PC-9 (cell line): ENCODE results near the gene PLD2. TPM values are rescaled to one million over a fixed set of nuclear protein-coding genes. Genes with fewer than 3 reads are reported as not detected.

Source experiments
- BruUV-seq: library from RNA; stranded (reverse); fragments of 400-500 nt; replicated peaks from 2 replicates; lab custom pipeline; 2021; lab: Mats Ljungman, UMichigan
- CTCF ChIA-PET: fragments of 300-600 bp; sonication (Branson Sonifier 250); formaldehyde crosslinking; loops from one replicate; lab custom pipeline; 2022; ENCODE audit warnings: antibody characterized with exemption; lab: Charles Lee
- POLR2A ChIA-PET: fragments of 300-600 bp; sonication (Branson Sonifier 250); formaldehyde crosslinking; loops from one replicate; lab custom pipeline; 2022; ENCODE audit warnings: antibody characterized with exemption; ENCODE audit not compliant: unreplicated experiment; lab: Charles Lee
- DNase-seq, 2 experiments: peaks; one replicate each; pipeline versions ENCODE4 v3.0.0 to v3.0.0-alpha.2; 2015 to 2022; ENCODE audit warnings: mixed read lengths in 1 of 2
- H2AFZ ChIP-seq: fragments of 200-600 bp; sonication (generic); 2 replicates; pipeline ENCODE4 v1.8.1; 2017; ENCODE audit warnings: antibody characterized with exemption
- H3F3A ChIP-seq: fragments of 200-600 bp; sonication (generic); 2 replicates; pipeline ENCODE4 v1.8.1; 2017; ENCODE audit warnings: antibody characterized with exemption, mild to moderate bottlenecking, low read depth; ENCODE audit not compliant: insufficient read depth
- H3K27ac ChIP-seq: fragments of 200-600 bp; sonication (generic); 2 replicates; pipeline ENCODE4 v1.6.1; 2016; ENCODE audit warnings: mixed run types
- H3K27me3 ChIP-seq: fragments of 200-600 bp; sonication (generic); 2 replicates; pipeline ENCODE4 v1.6.1; 2016; ENCODE audit warnings: low read depth, mixed run types; ENCODE audit not compliant: insufficient read depth
- H3K36me3 ChIP-seq: fragments of 200-600 bp; sonication (generic); 2 replicates; pipeline ENCODE4 v1.6.1; 2016; ENCODE audit warnings: low read depth, mixed run types
- H3K4me1 ChIP-seq: fragments of 200-600 bp; sonication (generic); replicated peaks from 2 replicates; pipeline ENCODE4 v1.6.1; 2016; ENCODE audit warnings: mixed run types; ENCODE audit not compliant: insufficient read depth
- H3K4me2 ChIP-seq: fragments of 200-600 bp; sonication (generic); 2 replicates; pipeline ENCODE4 v1.6.1; 2017; ENCODE audit warnings: mixed run types
- H3K4me3 ChIP-seq: fragments of 200-600 bp; sonication (generic); 2 replicates; pipeline ENCODE4 v1.6.1; 2016; ENCODE audit warnings: mixed run types
- H3K79me2 ChIP-seq: fragments of 200-600 bp; sonication (generic); 2 replicates; pipeline ENCODE4 v1.6.1; 2017; ENCODE audit warnings: low read depth, mixed run types
- H3K9me2 ChIP-seq: fragments of 200-600 bp; sonication (generic); 2 replicates; pipeline ENCODE4 v1.8.1; 2017; ENCODE audit warnings: mild to moderate bottlenecking; ENCODE audit not compliant: insufficient read depth
- H3K9me3 ChIP-seq: fragments of 200-600 bp; sonication (generic); 2 replicates; pipeline ENCODE4 v1.8.1; 2016; ENCODE audit warnings: low read depth; ENCODE audit not compliant: insufficient read depth
- H4K20me1 ChIP-seq: fragments of 200-600 bp; sonication (generic); 2 replicates; pipeline ENCODE4 v1.8.1; 2017; ENCODE audit not compliant: insufficient read depth
- CTCF ChIP-seq: fragments of 200-600 bp; sonication (generic); conservative IDR thresholded peaks from 2 replicates; pipeline ENCODE4 v1.6.1; 2017; ENCODE audit warnings: mixed run types, antibody characterized with exemption, mild to moderate bottlenecking, moderate library complexity
- EZH2 ChIP-seq: fragments of 200-600 bp; sonication (generic); IDR thresholded peaks from 2 replicates; pipeline ENCODE4 v1.8.0; 2017; ENCODE audit warnings: antibody characterized with exemption, low read depth
- intact Hi-C: fragments of 100-400 bp; cut with micrococcal nuclease; formaldehyde crosslinking; loops from one replicate; pipeline ENCODE4 v1.10.0; 2022; ENCODE audit not compliant: unreplicated experiment
- total RNA-seq: library from RNA; stranded (reverse); gene quantifications from 2 replicates; pipeline ENCODE4 v1.2.3, GENCODE V29; 2021

Gene PLD2
- total RNA-seq, 1 experiment from 2014 or later, result 95.5 TPM

- no peaks in the 10 kb centered on the region for H3K9me2 ChIP-seq
- DNase-seq, result no peak
- H3K4me3 ChIP-seq, result no peak overlapping the region
- H3K4me2 ChIP-seq, result no peak overlapping the region
- CTCF ChIA-PET, result no interaction called here
- H2AFZ ChIP-seq, result no peak overlapping the region
- POLR2A ChIA-PET, result no interaction called here
- no peaks in the 10 kb centered on the region for H3K27me3 ChIP-seq
- H3K79me2 ChIP-seq, result peaks cover 95% of the 10 kb centered on the region
- TF ChIP-seq EZH2 (no peak), CTCF (no peak)
- intact Hi-C loops, result loop anchor here (10.0 kb wide), 1 partner anchor 106 kb away; the partner anchor contains the start of genes PFN1, RNF167 and SLC25A11
- H3K36me3 ChIP-seq, result 0 out of 2 replicates have a peak, but pooled peaks cover 17% of the 10 kb centered on the region
- H3K27ac ChIP-seq, result 0 out of 2 replicates have a peak overlapping the region, but pooled peaks have one; percentile 3
- H3K9me3 ChIP-seq, result no peaks in the 10 kb centered on the region
- BruUV-seq, result no TSS peak
- peaks cover 4% of the 10 kb centered on the region; the same call in 1 of the 2 replicates for H3F3A ChIP-seq
- peaks cover 22% of the 10 kb centered on the region; the same call in 1 of the 2 replicates for H4K20me1 ChIP-seq
- peaks cover 23% of the 10 kb centered on the region for H3K4me1 ChIP-seq
These were observed 32.3 kb downstream of the PLD2 start for GRCh38 chr17:4839221-4839620.

GRCh38 chr17:4839965-4840892 is 33.3 kb downstream of the PLD2 start:
- Histone ChIP-seq H3F3A (peaks cover 9% of the 10 kb centered on the region; the same call in 1 of the 2 replicates), H4K20me1 (peaks cover 26% of the 10 kb centered on the region; the same call in 1 of the 2 replicates), H3K9me3 (no peaks in the 10 kb centered on the region), H2AFZ (no peak overlapping the region), H3K4me3 (no peak overlapping the region), H3K9me2 (no peaks in the 10 kb centered on the region), H3K27me3 (no peaks in the 10 kb centered on the region), H3K4me1 (peaks cover 13% of the 10 kb centered on the region), H3K36me3 (0 out of 2 replicates have a peak, but pooled peaks cover 17% of the 10 kb centered on the region), H3K27ac (no peak overlapping the region), H3K79me2 (peaks cover 95% of the 10 kb centered on the region), H3K4me2 (no peak overlapping the region)
- no peak for DNase-seq
- CTCF ChIA-PET, result interaction anchor here (0.6 kb wide), 1 partner anchor 188 kb away, joined by 6 read pairs; no protein-coding TSS in a partner anchor
- TF ChIP-seq EZH2, result no peak
- TF ChIP-seq CTCF, result no peak
- intact Hi-C loops, result loop anchor here (10.0 kb wide), 1 partner anchor 105 kb away; the partner anchor contains the start of genes PFN1, RNF167 and SLC25A11
- BruUV-seq, result no TSS peak
- POLR2A ChIA-PET, result no interaction called here

GRCh38 chr17:4840893-4841242 is 33.9 kb downstream of the PLD2 start:
- H3K9me2 ChIP-seq, result no peaks in the 10 kb centered on the region
- no peak for DNase-seq
- H2AFZ ChIP-seq, result no peak overlapping the region
- H3K4me1 ChIP-seq, result peaks cover 7% of the 10 kb centered on the region
- TF ChIP-seq EZH2 (no peak), CTCF (no peak)
- POLR2A ChIA-PET, result no interaction called here
- H3K9me3 ChIP-seq, result no peaks in the 10 kb centered on the region
- H4K20me1 ChIP-seq, result peaks cover 22% of the 10 kb centered on the region; the same call in 1 of the 2 replicates
- H3K4me3 ChIP-seq, result no peak overlapping the region
- H3K27me3 ChIP-seq, result no peaks in the 10 kb centered on the region
- peaks cover 9% of the 10 kb centered on the region; the same call in 1 of the 2 replicates for H3F3A ChIP-seq
- peaks cover 95% of the 10 kb centered on the region for H3K79me2 ChIP-seq
- CTCF ChIA-PET, result no interaction called here
- intact Hi-C loops, result no loop called here
- H3K27ac ChIP-seq, result no peak overlapping the region
- H3K36me3 ChIP-seq, result 0 out of 2 replicates have a peak, but pooled peaks cover 17% of the 10 kb centered on the region
- no peak overlapping the region for H3K4me2 ChIP-seq
- no TSS peak for BruUV-seq
